Measurements from ENCODE around the gene TFCP2. TPM values are rescaled to one million over a fixed set of nuclear protein-coding genes. Genes with fewer than 3 reads are reported as not detected.

Gene TFCP2
- total and polyA plus RNA-seq, 2 of the 13 experiments (the other 11 are each of a cell fraction or from before 2014, with no cell fraction given): 7.6 to 10.0 TPM

- CTCF ChIA-PET (ENCODE audit: low intra/inter-chr PET ratio, low total read pairs): no interaction called here
- intact Hi-C loops (cut with micrococcal nuclease; ENCODE audit: unreplicated experiment) (no loop called here), in situ Hi-C loops (cut with HindIII; ENCODE audit: extremely low pct_ligation_motif_present, low pct_unique_long_range_greater_than_20kb) (no loop called here)
- Histone ChIP-seq H4K20me1 (ENCODE audit: insufficient read depth, low read length) (no peaks in the 10 kb centered on the region), H3K79me2 (ENCODE audit: insufficient read depth, low read length) (no peaks in the 10 kb centered on the region), H3K27me3 (ENCODE audit: control insufficient read depth in 1 of 2, insufficient read depth in 2 of 2, low read length in 2 of 2) (no peaks in the 10 kb centered on the region), H3K9me3 (ENCODE audit: low read length) (no peaks in the 10 kb centered on the region), H3K4me2 (ENCODE audit: low read depth, low read length) (no peak overlapping the region), H3K4me1 (ENCODE audit: insufficient read depth, low read length) (no peaks in the 10 kb centered on the region), H3K36me3 (replicated peaks in 1 of 2; ENCODE audit: control insufficient read depth in 1 of 2, insufficient read depth in 2 of 2, low read length in 2 of 2) (no peaks in the 10 kb centered on the region; a peak in 1 of 5 replicates), H3K27ac (ENCODE audit: extremely low read length, insufficient read depth, low read length) (no peak overlapping the region), H3K4me3 (replicated peaks in 1 of 3; ENCODE audit: insufficient read depth in 1 of 3, low read depth in 2 of 3, low read length in 3 of 3) (no peak overlapping the region), H2AFZ (ENCODE audit: low read length) (no peak overlapping the region), H3K9ac (ENCODE audit: insufficient read depth, low read depth, low read length) (no peak overlapping the region)
- WGBS (ENCODE audit: low lambda C conversion rate): 97% methylated on average over 5 of the region's 5 CpGs
- FAIRE-seq (no peak), DNase-seq (ENCODE audit: low spot score) (no peak), ATAC-seq (no peak)
- POLR2A ChIA-PET: no interaction called here
- no peak for TF ChIP-seq BRCA1 (CRISPR knock-in tag; IDR thresholded peaks at IDR 0.05)
- TF ChIP-seq ZNF629 (CRISPR knock-in tag; conservative IDR thresholded peaks at IDR 0.05): no peak
- BruUV-seq (replicated peaks): no TSS peak
These were observed 40.2 kb downstream of the TFCP2 start for GRCh38 chr12:51132693-51133092.

- no TSS peak for BruUV-seq (replicated peaks)
- H3K4me1 ChIP-seq (ENCODE audit: insufficient read depth, low read length): no peaks in the 10 kb centered on the region
- H3K9me3 ChIP-seq (ENCODE audit: low read length): no peaks in the 10 kb centered on the region
- DNase-seq (ENCODE audit: low spot score) (no peak), FAIRE-seq (no peak), ATAC-seq (no peak)
- no peak overlapping the region for H3K9ac ChIP-seq (ENCODE audit: insufficient read depth, low read depth, low read length)
- intact Hi-C loops (cut with micrococcal nuclease; ENCODE audit: unreplicated experiment): no loop called here
- no peak overlapping the region for H3K27ac ChIP-seq (ENCODE audit: extremely low read length, insufficient read depth, low read length)
- H3K79me2 ChIP-seq (ENCODE audit: insufficient read depth, low read length): no peaks in the 10 kb centered on the region
- H3K4me2 ChIP-seq (ENCODE audit: low read depth, low read length): no peak overlapping the region
- ChIA-PET POLR2A (no interaction called here), CTCF (ENCODE audit: low intra/inter-chr PET ratio, low total read pairs) (no interaction called here)
- H3K4me3 ChIP-seq (replicated peaks in 1 of 3; ENCODE audit: insufficient read depth in 1 of 3, low read depth in 2 of 3, low read length in 3 of 3): no peak overlapping the region
- TF ChIP-seq RAD51 (IDR thresholded peaks at IDR 0.05; ENCODE audit: borderline replicate concordance) (no peak), ATF7 (IDR thresholded peaks at IDR 0.05) (peak; percentile 90), ATF7 (CRISPR knock-in tag; IDR thresholded peaks at IDR 0.05) (no peak)
- in situ Hi-C loops (cut with HindIII; ENCODE audit: extremely low pct_ligation_motif_present, low pct_unique_long_range_greater_than_20kb): no loop called here
- no peaks in the 10 kb centered on the region for H4K20me1 ChIP-seq (ENCODE audit: insufficient read depth, low read length)
- no peaks in the 10 kb centered on the region; a peak in 1 of 5 replicates for H3K36me3 ChIP-seq (replicated peaks in 1 of 2; ENCODE audit: control insufficient read depth in 1 of 2, insufficient read depth in 2 of 2, low read length in 2 of 2)
- H2AFZ ChIP-seq (ENCODE audit: low read length): no peak overlapping the region
- no peaks in the 10 kb centered on the region for H3K27me3 ChIP-seq (ENCODE audit: control insufficient read depth in 1 of 2, insufficient read depth in 2 of 2, low read length in 2 of 2)
- 88% methylated on average over 5 of the region's 5 CpGs for WGBS (ENCODE audit: low lambda C conversion rate)
These were observed 41.0 kb downstream of the TFCP2 start for GRCh38 chr12:51131745-51132521.

Data from HepG2 (cell line).